HG02970 (cell line): ENCODE results near the gene PRKCI.
"Not testable (repeated sequence)": the region's sequence is repeated elsewhere in the genome, so short reads cannot be mapped to it uniquely, and the experiment has no call there.

Experiments used
- ATAC-seq: cut with Tn5 transposase; IDR thresholded peaks from one replicate; pipeline ENCODE4 v1.9.1; 2021; ENCODE audit warnings: mild to moderate bottlenecking, moderate library complexity, moderate number of reproducible peaks; ENCODE audit not compliant: unreplicated experiment, low FRiP score

Gene PRKCI

GRCh38 chr3:170277833-170278580 lies 55.8 kb downstream of the PRKCI start:
- no peak for ATAC-seq

GRCh38 chr3:170278627-170279026 lies 56.4 kb downstream of the PRKCI start:
- no peak for ATAC-seq

DNA sequence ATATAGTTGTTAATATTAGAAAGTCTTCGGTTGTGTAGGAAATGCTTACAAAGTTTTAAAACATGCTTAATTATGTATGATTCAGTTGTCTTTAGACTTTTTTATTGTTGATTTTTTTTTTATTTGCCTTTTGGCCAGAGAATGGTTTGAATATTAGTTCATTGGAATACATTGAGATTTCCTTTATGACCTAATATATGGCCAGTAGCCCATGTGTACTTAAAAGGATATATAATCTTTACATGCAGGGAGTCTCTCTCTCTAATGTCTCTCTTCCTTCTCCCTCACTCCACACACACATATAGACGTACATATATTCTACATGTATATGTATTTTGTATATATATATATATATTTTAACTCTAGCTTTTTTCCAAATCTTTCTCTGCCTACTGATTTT lies 68.0 kb downstream of the PRKCI start:
- ATAC-seq: no peak

DNA sequence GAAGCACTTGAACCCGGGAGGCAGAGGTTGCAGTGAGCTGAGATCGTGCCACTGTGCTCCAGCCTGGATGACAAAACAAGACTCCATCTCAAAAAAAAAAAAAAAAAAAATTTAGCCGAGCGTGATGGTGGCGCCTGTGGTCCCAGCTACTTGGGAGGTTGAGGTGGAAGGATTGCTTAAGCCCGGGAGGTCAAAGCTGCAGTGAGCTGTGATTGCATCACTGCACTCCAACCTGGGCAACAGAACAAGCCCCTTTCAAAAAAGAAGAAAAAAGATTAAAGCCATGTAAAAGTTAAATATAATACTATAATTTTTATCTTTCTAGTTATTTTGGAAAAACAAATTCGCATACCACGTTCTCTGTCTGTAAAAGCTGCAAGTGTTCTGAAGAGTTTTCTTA lies 73.4 kb downstream of the PRKCI start:
- no peak for ATAC-seq

DNA sequence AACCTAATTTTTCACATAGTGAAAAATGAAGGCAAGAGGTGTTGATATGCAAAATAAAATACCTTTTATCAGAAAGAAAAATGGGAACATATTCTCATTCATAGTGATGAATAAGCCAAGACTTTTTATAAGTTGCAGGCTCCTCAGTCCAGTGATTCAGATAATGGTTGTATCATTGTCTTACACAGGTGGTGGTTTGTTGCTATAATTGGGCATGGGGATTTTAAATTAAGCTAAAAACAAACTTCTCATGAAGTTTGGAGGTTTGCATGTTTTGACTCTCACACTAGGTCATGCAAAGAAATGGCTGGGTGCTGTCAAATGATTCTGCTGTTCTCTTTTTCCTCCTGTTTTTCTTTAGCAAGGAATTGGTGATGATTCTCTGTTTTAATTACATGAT lies 74.5 kb downstream of the PRKCI start:
- no peak for ATAC-seq

GRCh38 chr3:170301405-170301804 lies 79.2 kb downstream of the PRKCI start:
- ATAC-seq: no peak

GRCh38 chr3:170302008-170302407 lies 79.8 kb downstream of the PRKCI start:
- ATAC-seq: no peak

GRCh38 chr3:170306015-170306414 lies 83.8 kb downstream of the PRKCI start:
- no peak for ATAC-seq

DNA sequence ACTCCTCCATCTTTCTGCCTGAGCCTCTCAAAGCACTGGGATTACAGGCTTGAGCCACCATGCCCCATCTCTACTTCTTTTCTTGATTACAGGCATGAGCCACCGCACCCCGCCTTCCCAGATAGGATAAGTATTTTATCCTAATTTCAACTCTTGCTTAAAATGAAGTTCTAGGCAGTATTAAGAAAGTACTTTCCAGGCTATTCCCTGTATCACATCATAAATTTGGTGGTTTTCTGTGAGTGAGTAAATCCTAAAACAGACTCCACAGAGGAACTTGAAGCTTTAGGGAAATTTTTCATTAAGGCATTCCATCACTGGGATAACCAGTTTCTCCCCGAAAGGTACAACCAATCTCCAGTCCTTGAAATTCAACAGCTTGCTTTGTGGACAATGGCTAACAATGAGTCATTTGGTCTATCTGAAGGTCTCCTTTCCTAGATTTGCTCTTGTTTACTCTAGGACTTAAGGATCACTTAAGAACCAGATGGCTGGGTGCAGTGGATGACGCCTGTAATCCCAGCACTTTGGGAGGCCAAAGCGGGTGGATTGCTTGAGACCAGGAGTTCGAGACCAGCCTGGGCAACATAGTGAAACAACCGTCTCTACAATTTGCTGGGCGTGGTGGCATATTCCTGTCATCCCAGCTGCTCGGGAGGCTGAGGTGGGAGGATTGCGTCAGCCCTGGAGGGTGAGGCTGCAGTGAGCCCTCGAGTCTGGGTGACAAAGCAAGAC lies 85.6 kb downstream of the PRKCI start:
- no peak for ATAC-seq

DNA sequence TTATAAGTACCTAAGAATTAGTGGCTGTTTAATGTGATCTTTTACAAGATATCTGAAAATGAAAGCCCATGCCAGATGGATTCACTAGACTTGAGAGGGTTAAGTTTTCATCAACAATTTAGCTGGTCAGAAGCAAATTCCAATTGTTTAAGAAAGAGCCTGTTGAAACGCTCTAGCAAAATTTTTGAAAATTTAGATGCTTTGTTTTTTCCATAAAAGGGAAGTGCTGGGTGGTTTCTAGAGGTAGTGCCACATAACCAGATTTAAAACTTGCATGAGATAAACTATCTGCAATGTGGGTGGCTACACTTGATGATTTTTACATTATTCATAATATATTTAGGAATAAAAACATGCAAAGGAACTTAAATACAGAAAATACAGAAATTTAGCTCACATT lies 86.8 kb downstream of the PRKCI start:
- ATAC-seq: no peak

GRCh38 chr3:170317954-170318353 lies 95.7 kb downstream of the PRKCI start:
- ATAC-seq: no peak

- ATAC-seq: no peak
Observed at GRCh38 chr3:170320461-170321121, 98.4 kb downstream of the PRKCI start.

DNA sequence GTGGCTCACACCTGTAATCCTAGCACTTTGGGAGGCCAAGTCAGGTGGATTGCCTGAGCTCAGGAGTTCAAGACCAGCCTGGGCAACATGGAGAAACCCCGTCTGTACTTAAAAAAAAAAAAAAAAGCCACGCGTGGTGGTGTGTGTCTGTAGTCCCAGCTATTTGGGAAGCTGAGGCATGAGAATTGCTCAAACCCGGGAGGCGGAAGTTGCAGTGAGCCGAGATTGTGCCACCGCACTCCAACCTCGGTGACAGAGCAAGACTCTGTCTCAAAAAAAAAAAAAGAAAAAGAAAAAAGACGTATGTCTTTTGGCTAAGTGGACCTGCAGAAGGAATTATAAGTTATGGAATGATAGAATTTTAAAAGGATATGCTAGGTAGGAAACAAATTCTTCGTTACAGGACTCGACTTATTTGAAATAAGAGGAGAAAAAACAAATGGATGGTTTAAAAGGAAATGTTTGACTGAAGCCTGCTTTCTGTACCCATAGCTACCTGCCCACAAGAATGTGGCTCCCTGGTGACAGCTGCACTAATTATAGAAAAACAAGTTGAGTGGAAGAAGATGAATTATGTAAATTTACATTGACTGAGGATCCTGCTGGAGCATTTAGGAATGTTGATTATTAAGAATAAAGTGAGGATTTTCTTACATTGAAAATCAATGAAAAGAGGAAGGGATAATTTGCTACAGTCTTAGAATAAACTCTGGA lies 99.3 kb downstream of the PRKCI start:
- ATAC-seq: no peak

DNA sequence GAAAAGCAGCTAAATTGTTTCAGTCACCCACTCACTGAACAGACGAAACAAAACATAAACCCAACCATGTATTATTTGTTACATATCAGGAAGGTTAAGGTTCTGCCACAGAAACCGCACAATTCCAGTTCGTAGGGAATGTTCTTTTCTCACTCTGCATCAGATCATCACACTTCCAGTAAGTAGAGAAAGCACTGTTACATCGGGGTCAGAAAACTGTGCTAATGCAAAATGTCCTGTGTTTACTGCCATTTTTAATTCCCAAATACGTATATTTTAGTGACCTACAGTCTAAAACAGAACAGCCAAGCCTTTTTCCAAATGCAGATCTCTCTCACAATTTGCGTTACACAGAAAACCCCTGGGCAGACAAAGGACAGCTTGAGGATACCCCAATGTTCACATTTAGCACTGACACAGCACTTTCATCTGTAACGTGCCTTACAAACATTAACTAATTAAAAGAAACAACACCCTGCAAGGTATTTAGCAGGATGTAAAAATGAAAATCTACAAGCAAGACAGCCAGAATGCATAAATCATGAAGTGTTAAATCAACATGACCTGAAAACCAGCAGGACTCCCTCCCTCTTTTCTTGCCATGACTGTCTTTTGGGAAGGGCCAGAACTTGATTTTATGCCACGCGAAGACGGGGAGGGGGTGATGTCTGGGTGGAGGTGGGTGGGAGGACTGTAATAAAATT lies 100.5 kb downstream of the PRKCI start:
- ATAC-seq: no peak

- no peak for ATAC-seq
Observed at GRCh38 chr3:170323331-170323730, 101.1 kb downstream of the PRKCI start.

GRCh38 chr3:170324962-170325361 lies 102.7 kb downstream of the PRKCI start:
- no peak for ATAC-seq

DNA sequence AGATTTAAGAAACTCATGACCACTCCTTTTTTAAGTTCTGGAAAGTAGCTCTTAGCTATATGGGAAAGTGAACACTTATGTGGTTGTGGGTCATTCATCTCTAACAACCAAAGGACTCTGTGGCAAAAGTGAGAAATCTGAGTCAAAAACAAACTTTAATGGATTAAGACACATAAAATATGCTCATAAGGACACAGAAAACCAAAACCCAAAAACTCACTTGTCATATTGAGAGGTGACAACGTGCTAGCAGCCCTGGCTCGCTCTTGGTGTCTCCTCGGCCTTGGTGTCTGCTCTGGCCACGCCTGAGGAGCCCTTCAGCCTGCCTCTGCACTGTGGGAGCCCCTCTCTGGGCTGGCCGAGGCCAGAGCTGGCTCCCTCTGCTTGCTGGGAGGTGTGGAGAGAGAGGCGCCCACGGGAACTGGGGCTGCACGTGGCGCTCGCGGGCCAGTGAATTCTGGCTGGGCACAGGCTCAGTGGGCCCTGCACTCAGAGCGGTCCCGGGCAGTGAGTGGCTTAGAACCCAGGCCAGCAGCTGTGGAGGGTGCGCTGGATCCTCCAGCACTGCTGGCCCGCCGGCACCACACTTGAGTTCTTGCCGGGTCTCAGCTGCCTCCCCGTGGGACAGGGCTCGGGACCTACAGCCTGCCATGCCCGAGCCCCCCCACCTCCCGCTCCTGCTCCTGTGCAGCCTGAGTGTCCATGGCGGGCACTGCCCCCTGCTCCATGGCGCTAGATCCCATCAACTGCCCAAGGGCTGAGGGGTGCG lies 105.0 kb downstream of the PRKCI start:
- no peak for ATAC-seq

- not testable (repeated sequence) for ATAC-seq
Observed at GRCh38 chr3:170327868-170328548, 105.8 kb downstream of the PRKCI start.

GRCh38 chr3:170330366-170330765 lies 108.1 kb downstream of the PRKCI start:
- no peak for ATAC-seq
